NCI-H146 (cell line): ENCODE results near the gene WDR27.

ENCODE experiments used
- DNase-seq: peaks from one replicate; lab custom pipeline; 2025; lab: John Stamatoyannopoulos, UW

The WDR27 gene

GRCh38 chr6:169564453-169565240 is 137.2 kb downstream of the WDR27 start:
- no peak for DNase-seq

GRCh38 chr6:169561665-169562064 is 140.2 kb downstream of the WDR27 start:
- no peak for DNase-seq

GRCh38 chr6:169559592-169559991 is 142.2 kb downstream of the WDR27 start:
- DNase-seq: no peak

GRCh38 chr6:169558774-169559441 is 142.9 kb downstream of the WDR27 start:
- no peak for DNase-seq

GRCh38 chr6:169558378-169558773 is 143.5 kb downstream of the WDR27 start:
- DNase-seq: no peak

GRCh38 chr6:169557887-169558286 is 143.9 kb downstream of the WDR27 start:
- no peak for DNase-seq

- DNase-seq: no peak
These were observed 144.9 kb downstream of the WDR27 start for GRCh38 chr6:169556758-169557548.

- DNase-seq: no peak
These were observed 145.7 kb downstream of the WDR27 start for GRCh38 chr6:169555971-169556617.

GRCh38 chr6:169545982-169546381 is 155.8 kb downstream of the WDR27 start:
- DNase-seq: no peak

- no peak for DNase-seq
These were observed 158.1 kb downstream of the WDR27 start for GRCh38 chr6:169543704-169544103.

GRCh38 chr6:169542491-169542890 is 159.3 kb downstream of the WDR27 start:
- DNase-seq: no peak

- no peak for DNase-seq
These were observed 162.5 kb downstream of the WDR27 start for GRCh38 chr6:169539176-169539897.

- no peak for DNase-seq
These were observed 165.2 kb downstream of the WDR27 start for GRCh38 chr6:169536446-169537170.

- DNase-seq: no peak
These were observed 167.8 kb downstream of the WDR27 start for GRCh38 chr6:169534039-169534421.

GRCh38 chr6:169533301-169534038 is 168.4 kb downstream of the WDR27 start:
- DNase-seq: no peak

GRCh38 chr6:169530752-169531123 is 171.1 kb downstream of the WDR27 start:
- no peak for DNase-seq

- DNase-seq: peak; percentile 9
These were observed 171.7 kb downstream of the WDR27 start for GRCh38 chr6:169529931-169530751.

- no peak for DNase-seq
These were observed 173.1 kb downstream of the WDR27 start for GRCh38 chr6:169528755-169529154.

GRCh38 chr6:169527306-169527705 is 174.5 kb downstream of the WDR27 start:
- no peak for DNase-seq
